Cardiac fibroblast (primary cell): ENCODE results near the gene MFSD11.
"Not testable (repeated sequence)": the region's sequence is repeated elsewhere in the genome, so short reads cannot be mapped to it uniquely, and the experiment has no call there.

Experiments
- DNase-seq, 2 donors: peaks; one replicate each; pipeline versions ENCODE4 v3.0.0 to v3.0.0-alpha.2; 2010; ENCODE audit warnings: low read depth in 2 of 2
- H3K4me3 ChIP-seq, 2 donors: replicated peaks in 1 of 2; 1 replicate in 1 of 2; 2 replicates in 1 of 2; pipeline ENCODE4 v1.5.1; 2011; ENCODE audit warnings: low read depth in 2 of 2, low read length in 2 of 2, mild to moderate bottlenecking in 2 of 2, moderate library complexity in 1 of 2
- CTCF ChIP-seq: IDR thresholded peaks from one replicate; pipeline ENCODE4 v1.5.1; 2011; ENCODE audit warnings: low read depth, mild to moderate bottlenecking, low read length, inconsistent platforms

The MFSD11 gene

GRCh38 chr17:76737082-76737675 lies 740 bp upstream of the MFSD11 start, which contains the start of gene SRSF2:
Gene SRSF2 (minus strand): TSS chr17:76737331. CDS start chr17:76737160, 171 bp downstream.
- peak; percentile 99 for DNase-seq
- TF ChIP-seq CTCF, result no peak
- peak within 1 kb of the TSS; percentile 98 for H3K4me3 ChIP-seq

GRCh38 chr17:76738468-76738850 lies 540 bp downstream of the MFSD11 start:
- no peak for TF ChIP-seq CTCF

GRCh38 chr17:76739568-76740115 lies 1.7 kb downstream of the MFSD11 start:
- not testable (repeated sequence) for H3K4me3 ChIP-seq, DNase-seq

More at GRCh38 chr17:76738468-76738850, 540 bp downstream of the MFSD11 start:
- peak; percentile 30 to 32 for DNase-seq
- H3K4me3 ChIP-seq, result peak overlapping the region; percentile 80 to 85

- no peak for TF ChIP-seq CTCF
- no peak overlapping the region for H3K4me3 ChIP-seq
- DNase-seq, result peak; percentile 54 to 75
Measured at GRCh38 chr17:76740329-76741118, 2.6 kb downstream of the MFSD11 start.

GRCh38 chr17:76742958-76743357 lies 5.0 kb downstream of the MFSD11 start:
- TF ChIP-seq CTCF, result no peak
- no peak for DNase-seq

GRCh38 chr17:76744747-76745146 lies 6.8 kb downstream of the MFSD11 start:
- TF ChIP-seq CTCF, result no peak
- no peak overlapping the region for H3K4me3 ChIP-seq
- DNase-seq, result no peak

More at GRCh38 chr17:76742958-76743357, 5.0 kb downstream of the MFSD11 start:
- H3K4me3 ChIP-seq, result no peak overlapping the region

GRCh38 chr17:76745785-76746184 lies 7.9 kb downstream of the MFSD11 start:
- peak in 1 of 2 donors; percentile 62 for DNase-seq
- H3K4me3 ChIP-seq, result not testable (repeated sequence)
